PC-9 (cell line): ENCODE measurements around the gene CACNB1. TPM values are rescaled to one million over a fixed set of nuclear protein-coding genes. Genes with fewer than 3 reads are reported as not detected.

Experiments
- BruUV-seq: library from RNA; stranded (reverse); fragments of 400-500 nt; replicated peaks from 2 replicates; lab custom pipeline; 2021; lab: Mats Ljungman, UMichigan
- CTCF ChIA-PET: fragments of 300-600 bp; sonication (Branson Sonifier 250); formaldehyde crosslinking; loops from one replicate; lab custom pipeline; 2022; ENCODE audit warnings: antibody characterized with exemption; lab: Charles Lee
- POLR2A ChIA-PET: fragments of 300-600 bp; sonication (Branson Sonifier 250); formaldehyde crosslinking; loops from one replicate; lab custom pipeline; 2022; ENCODE audit warnings: antibody characterized with exemption; ENCODE audit not compliant: unreplicated experiment; lab: Charles Lee
- DNase-seq, 2 experiments: peaks; one replicate each; pipeline versions ENCODE4 v3.0.0 to v3.0.0-alpha.2; 2015 to 2022; ENCODE audit warnings: mixed read lengths in 1 of 2
- H2AFZ ChIP-seq: fragments of 200-600 bp; sonication (generic); 2 replicates; pipeline ENCODE4 v1.8.1; 2017; ENCODE audit warnings: antibody characterized with exemption
- H3F3A ChIP-seq: fragments of 200-600 bp; sonication (generic); 2 replicates; pipeline ENCODE4 v1.8.1; 2017; ENCODE audit warnings: antibody characterized with exemption, mild to moderate bottlenecking, low read depth; ENCODE audit not compliant: insufficient read depth
- H3K27ac ChIP-seq: fragments of 200-600 bp; sonication (generic); 2 replicates; pipeline ENCODE4 v1.6.1; 2016; ENCODE audit warnings: mixed run types
- H3K27me3 ChIP-seq: fragments of 200-600 bp; sonication (generic); 2 replicates; pipeline ENCODE4 v1.6.1; 2016; ENCODE audit warnings: low read depth, mixed run types; ENCODE audit not compliant: insufficient read depth
- H3K36me3 ChIP-seq: fragments of 200-600 bp; sonication (generic); 2 replicates; pipeline ENCODE4 v1.6.1; 2016; ENCODE audit warnings: low read depth, mixed run types
- H3K4me1 ChIP-seq: fragments of 200-600 bp; sonication (generic); replicated peaks from 2 replicates; pipeline ENCODE4 v1.6.1; 2016; ENCODE audit warnings: mixed run types; ENCODE audit not compliant: insufficient read depth
- H3K4me2 ChIP-seq: fragments of 200-600 bp; sonication (generic); 2 replicates; pipeline ENCODE4 v1.6.1; 2017; ENCODE audit warnings: mixed run types
- H3K4me3 ChIP-seq: fragments of 200-600 bp; sonication (generic); 2 replicates; pipeline ENCODE4 v1.6.1; 2016; ENCODE audit warnings: mixed run types
- H3K79me2 ChIP-seq: fragments of 200-600 bp; sonication (generic); 2 replicates; pipeline ENCODE4 v1.6.1; 2017; ENCODE audit warnings: low read depth, mixed run types
- H3K9me2 ChIP-seq: fragments of 200-600 bp; sonication (generic); 2 replicates; pipeline ENCODE4 v1.8.1; 2017; ENCODE audit warnings: mild to moderate bottlenecking; ENCODE audit not compliant: insufficient read depth
- H3K9me3 ChIP-seq: fragments of 200-600 bp; sonication (generic); 2 replicates; pipeline ENCODE4 v1.8.1; 2016; ENCODE audit warnings: low read depth; ENCODE audit not compliant: insufficient read depth
- H4K20me1 ChIP-seq: fragments of 200-600 bp; sonication (generic); 2 replicates; pipeline ENCODE4 v1.8.1; 2017; ENCODE audit not compliant: insufficient read depth
- CTCF ChIP-seq: fragments of 200-600 bp; sonication (generic); conservative IDR thresholded peaks from 2 replicates; pipeline ENCODE4 v1.6.1; 2017; ENCODE audit warnings: mixed run types, antibody characterized with exemption, mild to moderate bottlenecking, moderate library complexity
- EZH2 ChIP-seq: fragments of 200-600 bp; sonication (generic); IDR thresholded peaks from 2 replicates; pipeline ENCODE4 v1.8.0; 2017; ENCODE audit warnings: antibody characterized with exemption, low read depth
- intact Hi-C: fragments of 100-400 bp; cut with micrococcal nuclease; formaldehyde crosslinking; loops from one replicate; pipeline ENCODE4 v1.10.0; 2022; ENCODE audit not compliant: unreplicated experiment
- total RNA-seq: library from RNA; stranded (reverse); gene quantifications from 2 replicates; pipeline ENCODE4 v1.2.3, GENCODE V29; 2021

The CACNB1 gene
- total RNA-seq, 1 experiment from 2014 or later = 21.4 TPM

GRCh38 chr17:39173080-39173479, 24.4 kb downstream of the CACNB1 start:
- H3K9me3 ChIP-seq = no peaks in the 10 kb centered on the region
- H3K27ac ChIP-seq = no peak overlapping the region
- no peak overlapping the region for H3K4me2 ChIP-seq
- no TSS peak for BruUV-seq
- H3K36me3 ChIP-seq = no peaks in the 10 kb centered on the region
- no peaks in the 10 kb centered on the region for H4K20me1 ChIP-seq
- no peak overlapping the region for H3K4me3 ChIP-seq
- peaks cover under 1% of the 10 kb centered on the region; the same call in 1 of the 2 replicates for H3K4me1 ChIP-seq
- no peak overlapping the region for H2AFZ ChIP-seq
- intact Hi-C loops = no loop called here
- no peaks in the 10 kb centered on the region for H3K9me2 ChIP-seq
- TF ChIP-seq EZH2 (no peak), CTCF (no peak)
- DNase-seq = no peak
- no peaks in the 10 kb centered on the region for H3K27me3 ChIP-seq
- POLR2A ChIA-PET = interaction anchor here (0.7 kb wide), 1 partner anchor 87 kb away, joined by 3 read pairs; no protein-coding TSS in a partner anchor
- no peaks in the 10 kb centered on the region; the same call in 1 of the 2 replicates for H3F3A ChIP-seq
- H3K79me2 ChIP-seq = no peaks in the 10 kb centered on the region
- CTCF ChIA-PET = interaction anchor here (0.6 kb wide), 2 partner anchors 71 to 419 kb away, joined by 3 to 12 read pairs; no protein-coding TSS in a partner anchor

GRCh38 chr17:39171933-39172332, 25.5 kb downstream of the CACNB1 start:
- intact Hi-C loops = no loop called here
- Histone ChIP-seq H3K9me3 (no peaks in the 10 kb centered on the region), H3K79me2 (no peaks in the 10 kb centered on the region), H3K4me3 (no peak overlapping the region), H3K27me3 (no peaks in the 10 kb centered on the region), H3K27ac (no peak overlapping the region), H3K4me1 (no peaks in the 10 kb centered on the region), H3F3A (no peaks in the 10 kb centered on the region; the same call in 1 of the 2 replicates), H3K4me2 (no peak overlapping the region), H3K36me3 (no peaks in the 10 kb centered on the region), H4K20me1 (no peaks in the 10 kb centered on the region), H3K9me2 (no peaks in the 10 kb centered on the region), H2AFZ (no peak overlapping the region)
- DNase-seq = no peak
- TF ChIP-seq EZH2 (no peak), CTCF (no peak)
- BruUV-seq = no TSS peak
- ChIA-PET CTCF (interaction anchor here (0.6 kb wide), 1 partner anchor 64 kb away, joined by 3 read pairs; no protein-coding TSS in a partner anchor), POLR2A (no interaction called here)

GRCh38 chr17:39170558-39170957, 26.9 kb downstream of the CACNB1 start:
- peaks cover 8% of the 10 kb centered on the region; the same call in 1 of the 2 replicates for H3K27me3 ChIP-seq
- BruUV-seq = no TSS peak
- DNase-seq = no peak
- ChIA-PET CTCF (no interaction called here), POLR2A (no interaction called here)
- H2AFZ ChIP-seq = no peak overlapping the region
- H3K27ac ChIP-seq = no peak overlapping the region
- no peaks in the 10 kb centered on the region for H3K36me3 ChIP-seq
- no peaks in the 10 kb centered on the region for H4K20me1 ChIP-seq
- no peaks in the 10 kb centered on the region for H3K9me3 ChIP-seq
- no peaks in the 10 kb centered on the region; the same call in 1 of the 2 replicates for H3F3A ChIP-seq
- intact Hi-C loops = no loop called here
- TF ChIP-seq CTCF (no peak), EZH2 (no peak)
- no peaks in the 10 kb centered on the region for H3K9me2 ChIP-seq
- H3K4me1 ChIP-seq = no peaks in the 10 kb centered on the region
- H3K4me2 ChIP-seq = no peak overlapping the region
- no peaks in the 10 kb centered on the region for H3K79me2 ChIP-seq
- H3K4me3 ChIP-seq = no peak overlapping the region
